ENCODE measurements around the gene TACC2.
"Not testable (repeated sequence)": the region's sequence is repeated elsewhere in the genome, so short reads cannot be mapped to it uniquely, and the experiment has no call there.

Gene TACC2

GRCh38 chr10:121988361-121989324 is at the start of gene TACC2:
TSS of gene TACC2 (plus strand) at chr10:121989163. CDS start at chr10:122021982, 32,819 bp downstream.
- DNase-seq (ENCODE audit: low spot score) = no peak

GRCh38 chr10:121941532-121941931 is 47.4 kb upstream of the TACC2 start:
- no peak for DNase-seq (ENCODE audit: low spot score)

- no peak for DNase-seq (ENCODE audit: low spot score)
These were observed 46.1 kb upstream of the TACC2 start for GRCh38 chr10:121942749-121943416.

- DNase-seq (ENCODE audit: low spot score) = no peak
These were observed 41.3 kb upstream of the TACC2 start for GRCh38 chr10:121947343-121948330.

GRCh38 chr10:121949049-121949448 is 39.9 kb upstream of the TACC2 start:
- DNase-seq (ENCODE audit: low spot score) = no peak

GRCh38 chr10:121949451-121949850 is 39.5 kb upstream of the TACC2 start:
- no peak for DNase-seq (ENCODE audit: low spot score)

GRCh38 chr10:121952226-121952625 is 36.7 kb upstream of the TACC2 start:
- no peak for DNase-seq (ENCODE audit: low spot score)

- no peak for DNase-seq (ENCODE audit: low spot score)
These were observed 32.6 kb upstream of the TACC2 start for GRCh38 chr10:121956111-121957061.

- no peak for DNase-seq (ENCODE audit: low spot score)
These were observed 29.3 kb upstream of the TACC2 start for GRCh38 chr10:121959671-121960070.

- DNase-seq (ENCODE audit: low spot score) = no peak
These were observed 27.5 kb upstream of the TACC2 start for GRCh38 chr10:121961456-121961855.

- DNase-seq (ENCODE audit: low spot score) = no peak
These were observed 23.0 kb upstream of the TACC2 start for GRCh38 chr10:121965996-121966395.

- not testable (repeated sequence) for DNase-seq (ENCODE audit: low spot score)
These were observed 19.9 kb upstream of the TACC2 start for GRCh38 chr10:121969086-121969485.

- DNase-seq (ENCODE audit: low spot score) = no peak
These were observed 14.9 kb upstream of the TACC2 start for GRCh38 chr10:121974019-121974534.

GRCh38 chr10:121974535-121975294 is 14.2 kb upstream of the TACC2 start, which contains the start of gene NSMCE4A:
TSS of gene NSMCE4A (minus strand) at chr10:121975217. CDS start at chr10:121975165, 52 bp downstream.
- peak; percentile 64 for DNase-seq (ENCODE audit: low spot score)

GRCh38 chr10:121975295-121976086 is 13.5 kb upstream of the TACC2 start:
- DNase-seq (ENCODE audit: low spot score) = no peak

- DNase-seq (ENCODE audit: low spot score) = no peak
These were observed 12.4 kb upstream of the TACC2 start for GRCh38 chr10:121976607-121977006.

GRCh38 chr10:121978511-121978910 is 10.5 kb upstream of the TACC2 start:
- DNase-seq (ENCODE audit: low spot score) = no peak

GRCh38 chr10:121981346-121981745 is 7.6 kb upstream of the TACC2 start:
- no peak for DNase-seq (ENCODE audit: low spot score)

- DNase-seq (ENCODE audit: low spot score) = peak; percentile 30
These were observed 5.1 kb upstream of the TACC2 start for GRCh38 chr10:121983852-121984251.

All from cerebellar cortex (tissue), 1 donor.